ENCODE results near the gene LRIG3.
"Not testable (repeated sequence)": the region's sequence is repeated elsewhere in the genome, so short reads cannot be mapped to it uniquely, and the experiment has no call there.

The LRIG3 gene

GRCh38 chr12:58919231-58920101 lies 838 bp downstream of the LRIG3 start:
- DNase-seq (ENCODE audit: low spot score in 2 of 2), result no peak

GRCh38 chr12:58918469-58918844 lies 1.8 kb downstream of the LRIG3 start:
- no peak for DNase-seq (ENCODE audit: low spot score in 2 of 2)

More at GRCh38 chr12:58919231-58920101, 838 bp downstream of the LRIG3 start:
- H3K4me1 Mint-ChIP-seq, result no peaks in the 10 kb centered on the region
- no peaks in the 10 kb centered on the region for H3K36me3 Mint-ChIP-seq
- no peak for ATAC-seq
- no peak overlapping the region for H3K4me3 Mint-ChIP-seq
- H3K9me3 Mint-ChIP-seq, result peaks cover 2% of the 10 kb centered on the region
- H3K27ac Mint-ChIP-seq, result no peak overlapping the region

GRCh38 chr12:58917699-58918468 lies 2.4 kb downstream of the LRIG3 start:
- H3K4me3 Mint-ChIP-seq, result no peak overlapping the region
- H3K9me3 Mint-ChIP-seq, result no peaks in the 10 kb centered on the region
- H3K27ac Mint-ChIP-seq, result no peak overlapping the region
- H3K36me3 Mint-ChIP-seq, result no peaks in the 10 kb centered on the region
- no peak for ATAC-seq
- DNase-seq (ENCODE audit: low spot score in 2 of 2), result no peak
- no peaks in the 10 kb centered on the region for H3K4me1 Mint-ChIP-seq

More at GRCh38 chr12:58918469-58918844, 1.8 kb downstream of the LRIG3 start:
- H3K27ac Mint-ChIP-seq, result no peak overlapping the region
- H3K36me3 Mint-ChIP-seq, result no peaks in the 10 kb centered on the region
- no peak overlapping the region for H3K4me3 Mint-ChIP-seq
- H3K9me3 Mint-ChIP-seq, result no peaks in the 10 kb centered on the region
- no peak for ATAC-seq
- no peaks in the 10 kb centered on the region for H3K4me1 Mint-ChIP-seq

- H3K27ac Mint-ChIP-seq, result no peak overlapping the region
- no peak for DNase-seq (ENCODE audit: low spot score in 2 of 2)
- H3K9me3 Mint-ChIP-seq, result no peaks in the 10 kb centered on the region
- H3K4me3 Mint-ChIP-seq, result no peak overlapping the region
- no peaks in the 10 kb centered on the region for H3K4me1 Mint-ChIP-seq
- no peaks in the 10 kb centered on the region for H3K36me3 Mint-ChIP-seq
- no peak for ATAC-seq
These were observed 3.3 kb downstream of the LRIG3 start for GRCh38 chr12:58916921-58917511.

- H3K9me3 Mint-ChIP-seq, result no peaks in the 10 kb centered on the region
- ATAC-seq (no peak), DNase-seq (ENCODE audit: low spot score in 2 of 2) (no peak)
- no peak overlapping the region for H3K4me3 Mint-ChIP-seq
- H3K27ac Mint-ChIP-seq, result no peak overlapping the region
- no peaks in the 10 kb centered on the region for H3K36me3 Mint-ChIP-seq
- no peaks in the 10 kb centered on the region for H3K4me1 Mint-ChIP-seq
These were observed 4.1 kb downstream of the LRIG3 start for GRCh38 chr12:58916161-58916621.

GRCh38 chr12:58915634-58916033 lies 4.7 kb downstream of the LRIG3 start:
- Mint-ChIP-seq H3K36me3 (no peaks in the 10 kb centered on the region), H3K4me3 (no peak overlapping the region), H3K9me3 (no peaks in the 10 kb centered on the region), H3K27ac (no peak overlapping the region), H3K4me1 (no peaks in the 10 kb centered on the region)
- ATAC-seq (no peak), DNase-seq (ENCODE audit: low spot score in 2 of 2) (no peak)

- no peaks in the 10 kb centered on the region for H3K9me3 Mint-ChIP-seq
- no peaks in the 10 kb centered on the region for H3K36me3 Mint-ChIP-seq
- no peaks in the 10 kb centered on the region for H3K4me1 Mint-ChIP-seq
- H3K4me3 Mint-ChIP-seq, result no peak overlapping the region
- no peak overlapping the region for H3K27ac Mint-ChIP-seq
- no peak for DNase-seq (ENCODE audit: low spot score in 2 of 2)
- no peak for ATAC-seq
These were observed 5.3 kb downstream of the LRIG3 start for GRCh38 chr12:58915037-58915436.

GRCh38 chr12:58914457-58914856 lies 5.8 kb downstream of the LRIG3 start:
- no peaks in the 10 kb centered on the region for H3K4me1 Mint-ChIP-seq
- no peaks in the 10 kb centered on the region for H3K36me3 Mint-ChIP-seq
- no peak for ATAC-seq
- H3K9me3 Mint-ChIP-seq, result no peaks in the 10 kb centered on the region
- no peak overlapping the region for H3K27ac Mint-ChIP-seq
- H3K4me3 Mint-ChIP-seq, result no peak overlapping the region
- DNase-seq (ENCODE audit: low spot score in 2 of 2), result no peak

- no peak overlapping the region for H3K4me3 Mint-ChIP-seq
- ATAC-seq (no peak), DNase-seq (ENCODE audit: low spot score in 2 of 2) (no peak)
- peaks cover 16% of the 10 kb centered on the region for H3K9me3 Mint-ChIP-seq
- H3K4me1 Mint-ChIP-seq, result no peaks in the 10 kb centered on the region
- no peaks in the 10 kb centered on the region for H3K36me3 Mint-ChIP-seq
- H3K27ac Mint-ChIP-seq, result no peak overlapping the region
These were observed 12.9 kb downstream of the LRIG3 start for GRCh38 chr12:58907391-58907790.

GRCh38 chr12:58906917-58907316 lies 13.4 kb downstream of the LRIG3 start:
- ATAC-seq, result no peak
- Mint-ChIP-seq H3K4me3 (no peak overlapping the region), H3K4me1 (no peaks in the 10 kb centered on the region), H3K9me3 (peaks cover 16% of the 10 kb centered on the region), H3K36me3 (no peaks in the 10 kb centered on the region), H3K27ac (no peak overlapping the region)
- no peak for DNase-seq (ENCODE audit: low spot score in 2 of 2)

GRCh38 chr12:58905422-58905821 lies 14.9 kb downstream of the LRIG3 start:
- H3K9me3 Mint-ChIP-seq, result peaks cover 16% of the 10 kb centered on the region
- DNase-seq (ENCODE audit: low spot score in 2 of 2) (no peak), ATAC-seq (no peak)
- H3K4me3 Mint-ChIP-seq, result no peak overlapping the region
- no peaks in the 10 kb centered on the region for H3K4me1 Mint-ChIP-seq
- H3K36me3 Mint-ChIP-seq, result no peaks in the 10 kb centered on the region
- H3K27ac Mint-ChIP-seq, result no peak overlapping the region

GRCh38 chr12:58902726-58903125 lies 17.6 kb downstream of the LRIG3 start:
- peaks cover 15% of the 10 kb centered on the region for H3K9me3 Mint-ChIP-seq
- not testable (repeated sequence) for H3K36me3 Mint-ChIP-seq; H3K4me3 Mint-ChIP-seq; H3K4me1 Mint-ChIP-seq; H3K27ac Mint-ChIP-seq; ATAC-seq; DNase-seq (ENCODE audit: low spot score in 2 of 2)

GRCh38 chr12:58901664-58902063 lies 18.6 kb downstream of the LRIG3 start:
- Mint-ChIP-seq H3K27ac (no peak overlapping the region), H3K9me3 (peaks cover 11% of the 10 kb centered on the region), H3K4me1 (no peaks in the 10 kb centered on the region), H3K4me3 (no peak overlapping the region), H3K36me3 (no peaks in the 10 kb centered on the region)
- no peak for ATAC-seq
- DNase-seq (ENCODE audit: low spot score in 2 of 2), result no peak

- Mint-ChIP-seq H3K9me3 (peaks cover 7% of the 10 kb centered on the region), H3K36me3 (no peaks in the 10 kb centered on the region), H3K4me3 (no peak overlapping the region), H3K4me1 (no peaks in the 10 kb centered on the region), H3K27ac (no peak overlapping the region)
- ATAC-seq, result no peak
- DNase-seq (ENCODE audit: low spot score in 2 of 2), result no peak
These were observed 22.3 kb downstream of the LRIG3 start for GRCh38 chr12:58897969-58898368.

- Mint-ChIP-seq H3K27ac (no peak overlapping the region), H3K36me3 (no peaks in the 10 kb centered on the region), H3K4me1 (no peaks in the 10 kb centered on the region), H3K9me3 (peaks cover 7% of the 10 kb centered on the region), H3K4me3 (no peak overlapping the region)
- DNase-seq (ENCODE audit: low spot score in 2 of 2), result no peak
- ATAC-seq, result no peak
These were observed 24.0 kb downstream of the LRIG3 start for GRCh38 chr12:58896278-58896677.
